GM21360 (cell line): ENCODE measurements around the gene MMP26.
"Not testable (repeated sequence)": the region's sequence is repeated elsewhere in the genome, so short reads cannot be mapped to it uniquely, and the experiment has no call there.

Experiments used
- ATAC-seq: cut with Tn5 transposase; IDR thresholded peaks from one replicate; pipeline ENCODE4 v1.9.1; 2021; ENCODE audit warnings: mild to moderate bottlenecking, moderate library complexity; ENCODE audit not compliant: unreplicated experiment

The MMP26 gene

GRCh38 chr11:4722616-4723534 is 18.3 kb downstream of the MMP26 start:
- ATAC-seq, result not testable (repeated sequence)

GRCh38 chr11:4727171-4727570 is 22.6 kb downstream of the MMP26 start:
- ATAC-seq, result no peak

GRCh38 chr11:4740735-4741134 is 36.2 kb downstream of the MMP26 start:
- ATAC-seq, result no peak

GRCh38 chr11:4748438-4748837 is 43.9 kb downstream of the MMP26 start:
- no peak for ATAC-seq

GRCh38 chr11:4751201-4751600 is 46.6 kb downstream of the MMP26 start:
- ATAC-seq, result no peak
